Suppressor macrophage treated with lipopolysaccharide for 1 hour (primary cell): ENCODE data around the gene FASN.

Source experiments
- DNase-seq, 3 donors: peaks; one replicate each; pipeline ENCODE4 v3.0.0-alpha.2; 2020 to 2022

FASN gene

DNA sequence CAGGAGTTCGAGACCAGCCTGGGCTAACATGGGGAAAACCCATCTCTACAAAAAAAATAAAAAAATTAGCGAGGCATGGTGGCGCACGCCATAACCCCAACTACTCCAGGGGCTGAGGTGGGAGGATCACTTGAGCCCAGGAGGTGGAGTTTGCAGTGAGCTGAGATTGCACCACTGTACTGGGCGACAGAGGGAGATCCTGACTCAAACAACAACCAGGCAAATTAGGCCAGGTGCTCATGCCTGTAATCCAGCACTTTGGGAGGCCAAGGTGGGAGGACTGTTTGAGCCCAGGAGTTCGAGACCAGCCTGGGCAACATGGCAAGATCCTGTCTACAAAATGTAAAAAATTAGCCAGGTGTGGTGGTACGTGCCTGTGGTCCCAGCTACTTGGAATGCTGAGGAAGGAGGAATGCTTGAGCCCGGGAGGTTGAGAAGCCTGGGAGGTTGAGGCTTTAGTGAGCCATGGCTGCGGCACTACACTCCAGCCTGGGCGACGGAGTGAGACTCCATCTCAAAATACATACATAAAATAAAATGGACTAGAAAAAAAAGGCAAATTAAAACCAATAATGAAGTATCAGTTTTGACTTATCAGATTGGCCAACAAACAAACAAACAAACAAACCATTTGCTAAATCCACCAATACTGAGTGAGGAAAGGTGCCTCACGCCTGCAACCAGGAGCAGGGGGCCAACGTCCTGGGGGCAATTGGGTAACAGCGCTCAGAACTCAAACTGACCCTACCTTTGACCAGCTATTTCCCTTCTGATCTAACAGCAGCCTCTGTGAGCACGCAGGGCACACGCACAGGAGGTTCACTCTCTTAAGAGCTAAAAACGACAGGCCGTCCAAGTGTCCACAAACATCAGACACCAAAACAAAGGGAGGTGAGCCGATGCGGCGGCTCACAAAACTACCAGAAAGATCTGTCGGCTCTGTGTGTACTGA, 19.4 kb upstream of the FASN start:
- no peak for DNase-seq

DNA sequence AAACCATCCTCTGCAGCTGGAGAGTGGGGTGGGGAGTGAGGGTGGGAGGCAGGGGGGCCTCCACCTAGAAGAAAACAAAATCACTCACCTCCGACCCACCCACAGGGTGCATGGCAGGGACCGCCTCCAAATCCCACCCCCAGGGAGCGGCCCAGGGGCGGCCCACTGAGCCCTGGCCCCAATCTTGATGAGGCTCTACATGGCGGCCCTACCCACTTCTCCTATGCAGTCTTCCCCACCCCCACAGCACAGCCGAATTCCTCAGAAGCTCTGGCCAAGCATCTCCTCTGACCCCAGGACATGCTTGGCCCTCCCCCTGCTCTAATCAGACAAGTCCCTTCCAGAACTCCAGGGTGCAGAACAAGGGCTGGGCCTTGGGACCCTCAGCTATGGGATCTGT, 18.2 kb upstream of the FASN start:
- no peak for DNase-seq

DNA sequence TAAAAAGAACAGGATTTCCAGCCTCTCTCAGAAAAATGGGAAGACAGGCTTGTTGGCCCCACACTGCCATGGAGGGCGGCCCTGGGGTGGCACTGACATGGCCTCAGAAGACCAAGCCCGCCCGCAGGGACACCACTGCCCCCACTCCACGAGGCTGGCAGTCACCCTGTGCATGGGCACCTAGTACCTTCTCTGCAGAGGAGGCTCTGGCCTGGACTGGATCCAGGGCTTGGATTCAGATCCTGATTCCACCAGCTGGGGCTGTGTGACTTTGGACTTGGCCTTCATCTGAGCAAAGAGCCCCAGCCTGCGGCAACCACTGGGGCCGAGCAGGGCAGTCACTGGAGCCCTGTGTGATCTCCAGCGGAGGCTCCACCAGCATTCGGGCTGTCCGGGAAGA, 16.8 kb upstream of the FASN start:
- no peak for DNase-seq

DNA sequence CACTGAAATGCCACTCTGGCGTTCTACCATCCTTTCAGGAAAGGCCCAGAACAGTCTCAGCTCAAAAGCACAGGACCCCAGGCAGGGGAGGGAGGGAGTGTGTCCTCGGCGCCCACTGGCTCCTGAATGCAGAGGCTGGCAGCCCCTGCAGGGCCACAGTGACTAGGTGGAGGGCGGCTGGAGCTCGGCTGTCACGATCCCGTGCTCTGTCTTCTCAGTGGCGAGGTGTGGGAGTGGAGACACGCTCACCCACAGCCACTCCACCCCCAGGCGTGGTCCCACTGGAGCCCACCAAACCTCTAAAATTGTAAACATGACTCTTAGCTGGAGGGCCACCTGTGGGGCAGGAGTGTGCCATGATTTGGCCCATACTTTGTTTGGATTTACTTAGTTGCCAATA, 16.4 kb upstream of the FASN start:
- DNase-seq: no peak

DNA sequence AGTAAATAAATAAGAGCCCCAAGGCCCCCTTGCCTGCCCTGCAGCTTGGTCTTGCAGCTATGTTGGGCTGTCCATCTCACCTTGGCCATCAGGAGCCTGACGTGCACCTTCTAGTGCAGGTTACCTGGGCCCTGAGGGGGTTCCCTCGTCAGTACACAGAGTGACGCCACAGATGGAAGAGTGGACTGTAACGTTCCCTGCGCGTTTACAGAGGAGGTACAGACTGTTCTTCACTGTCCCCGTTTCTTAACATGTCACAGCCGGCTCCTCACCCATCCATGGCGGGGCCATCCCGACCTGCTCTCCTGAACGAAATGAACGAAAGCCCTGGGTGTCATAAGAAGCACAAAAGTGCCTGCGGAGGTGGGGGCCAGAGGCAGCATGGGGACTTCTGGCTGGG, 15.9 kb upstream of the FASN start:
- no peak for DNase-seq

DNA sequence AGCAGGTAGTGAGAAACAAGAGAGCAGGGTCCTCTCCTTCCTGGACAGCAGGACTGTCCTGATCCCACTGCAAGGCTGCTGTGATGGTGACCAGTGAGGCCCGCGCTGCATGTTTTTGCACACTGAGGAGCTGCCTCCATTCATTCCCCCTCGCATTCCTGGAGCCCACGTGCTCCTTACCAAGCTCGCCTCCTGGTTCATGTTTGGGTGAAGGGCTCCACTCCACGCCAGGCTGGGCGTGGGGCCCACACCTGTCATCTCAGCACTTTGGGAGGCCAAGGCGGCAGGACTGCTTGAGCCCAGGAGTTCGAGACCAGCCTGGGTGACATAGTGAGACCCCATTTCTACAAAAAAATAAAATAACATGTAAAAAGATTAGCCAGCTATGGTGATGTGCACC, 15.4 kb upstream of the FASN start:
- DNase-seq: no peak

DNA sequence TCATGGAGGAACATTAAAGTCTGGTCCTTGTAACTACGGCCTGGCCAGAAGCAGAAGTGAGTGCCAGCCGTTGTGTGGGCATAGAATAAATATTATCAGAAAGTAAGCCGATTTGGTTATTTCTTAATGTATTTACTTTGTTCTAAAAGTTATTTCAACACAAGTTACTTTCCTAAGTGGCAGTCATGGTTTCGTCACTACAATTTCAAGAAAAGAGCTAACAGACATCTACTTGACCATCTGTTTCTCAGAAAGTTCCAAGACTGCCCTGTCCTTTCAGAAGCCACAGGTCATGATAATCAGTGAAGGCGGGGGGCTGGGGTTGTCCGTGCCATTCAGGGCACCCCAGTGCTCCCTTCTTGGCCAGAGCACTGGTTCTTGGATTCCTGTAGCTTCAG, 14.9 kb upstream of the FASN start:
- DNase-seq: no peak

DNA sequence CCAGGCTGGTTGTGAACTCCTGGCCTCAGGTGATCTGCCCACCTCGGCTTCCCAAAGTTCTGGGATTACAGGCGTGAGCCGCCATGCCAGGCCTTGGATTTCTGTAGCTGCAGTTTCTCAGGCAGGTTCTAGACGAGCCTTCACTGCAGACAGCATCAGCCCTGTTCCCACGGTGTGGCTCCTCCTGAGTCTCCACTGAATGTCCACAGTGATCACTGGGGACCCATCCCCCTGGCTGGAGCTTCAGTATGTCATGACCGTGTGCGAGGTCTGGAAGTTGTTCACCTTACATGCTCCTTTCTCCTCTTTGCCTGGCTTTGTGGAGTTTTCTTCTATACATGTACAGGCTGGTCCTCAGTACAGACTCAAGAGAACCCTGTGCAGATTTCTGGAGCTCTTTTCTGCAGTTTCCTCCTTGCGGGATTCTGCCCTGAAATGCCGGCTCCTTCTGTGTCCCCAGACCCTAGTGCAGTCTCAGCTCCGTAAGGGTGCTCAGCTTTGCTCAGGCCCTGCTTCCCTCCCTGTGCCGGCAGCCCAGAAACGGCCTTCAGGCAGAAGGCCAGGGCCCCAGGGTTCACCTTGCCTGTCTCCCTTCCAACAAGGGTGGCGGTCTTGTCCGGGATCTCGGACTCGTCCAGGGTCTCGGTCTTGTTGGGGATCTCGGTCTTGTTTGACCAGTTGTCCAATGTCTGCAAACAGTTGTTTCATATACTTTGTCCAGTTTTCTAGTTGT, 14.3 kb upstream of the FASN start:
- DNase-seq: no peak

DNA sequence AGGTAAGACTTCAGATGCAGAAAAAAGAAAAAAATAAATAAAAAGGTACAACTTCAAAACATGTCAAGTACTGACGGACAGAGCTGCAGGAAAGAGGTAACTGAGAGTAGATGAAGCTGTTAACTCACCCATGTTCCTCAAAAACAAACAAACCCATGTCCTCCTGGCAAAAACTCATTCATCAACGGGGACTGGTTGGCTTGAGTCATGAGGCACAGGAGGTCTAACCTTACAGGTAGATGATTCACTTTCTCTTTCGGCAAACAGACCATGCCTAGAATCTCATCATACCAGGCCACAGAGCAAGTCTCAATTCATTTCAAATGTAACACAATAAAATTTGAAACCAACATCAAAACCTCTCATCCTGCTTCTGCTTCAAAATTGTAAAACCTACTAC, 12.3 kb upstream of the FASN start:
- DNase-seq: no peak

DNA sequence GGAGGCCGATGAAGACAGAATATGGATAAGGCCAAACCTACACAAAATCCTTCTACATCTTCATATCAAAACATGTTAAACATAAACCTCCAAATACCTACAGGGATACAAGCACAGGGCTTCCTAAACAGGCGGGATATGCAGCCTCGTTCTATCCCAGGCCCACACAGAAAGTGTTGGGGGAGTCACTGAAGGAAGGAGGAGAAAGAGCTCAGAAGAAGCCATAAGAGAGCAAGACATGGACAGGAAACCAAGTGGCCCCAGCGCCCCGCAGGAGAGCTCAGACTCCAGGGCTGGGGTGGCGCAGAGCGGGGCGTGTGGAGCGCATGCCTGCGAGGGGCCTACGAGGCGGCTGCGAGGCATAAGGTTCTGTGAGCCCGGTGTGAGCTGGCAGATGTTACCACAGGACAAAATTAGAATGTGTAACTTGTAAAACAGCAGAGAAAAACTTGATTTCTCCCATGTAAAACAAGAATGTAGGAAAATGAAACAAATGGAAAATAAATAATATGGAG, 11.0 kb upstream of the FASN start:
- DNase-seq: no peak

DNA sequence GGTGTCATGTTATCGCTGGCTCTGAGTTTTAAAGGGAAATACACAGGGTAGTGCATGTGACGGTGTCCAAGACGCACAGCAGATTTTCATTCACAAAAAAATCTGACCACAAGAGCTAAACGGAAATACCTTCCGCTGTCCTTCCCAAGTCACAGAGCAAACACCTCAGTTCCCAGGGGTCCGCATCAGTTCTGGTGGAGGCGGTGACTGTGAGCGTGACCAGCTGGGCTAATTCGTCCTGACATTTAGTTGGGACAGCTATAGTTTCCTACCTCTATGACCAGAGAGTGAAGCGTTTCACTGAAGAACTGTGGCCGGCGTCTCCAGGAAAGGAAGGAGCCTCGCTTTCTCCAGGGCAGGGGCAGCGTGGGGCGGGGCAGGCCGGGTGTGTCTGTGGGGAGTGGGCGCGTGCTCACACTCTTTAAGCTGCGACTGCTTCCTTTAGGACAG, 10.5 kb upstream of the FASN start:
- no peak for DNase-seq

DNA sequence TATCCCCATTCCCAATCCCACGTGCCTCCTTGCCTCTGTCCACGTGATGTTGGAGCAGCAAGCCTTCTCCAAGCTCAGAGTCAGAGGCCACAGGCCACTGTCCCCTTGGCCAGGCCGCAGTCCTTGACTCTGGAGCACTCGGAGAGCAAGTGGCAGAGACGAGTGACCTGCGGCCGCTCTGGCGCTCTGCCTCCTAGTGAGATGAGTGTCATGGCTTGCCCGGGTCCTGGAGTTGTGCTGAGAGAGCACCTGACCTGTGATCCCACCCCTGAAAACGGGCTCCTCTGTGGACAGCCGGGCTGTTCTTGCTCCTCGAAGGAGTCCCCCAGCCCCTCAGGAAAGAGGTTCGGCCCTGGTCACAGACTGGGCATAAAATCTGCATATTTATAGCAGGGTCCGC, 10.0 kb upstream of the FASN start:
- no peak for DNase-seq

DNA sequence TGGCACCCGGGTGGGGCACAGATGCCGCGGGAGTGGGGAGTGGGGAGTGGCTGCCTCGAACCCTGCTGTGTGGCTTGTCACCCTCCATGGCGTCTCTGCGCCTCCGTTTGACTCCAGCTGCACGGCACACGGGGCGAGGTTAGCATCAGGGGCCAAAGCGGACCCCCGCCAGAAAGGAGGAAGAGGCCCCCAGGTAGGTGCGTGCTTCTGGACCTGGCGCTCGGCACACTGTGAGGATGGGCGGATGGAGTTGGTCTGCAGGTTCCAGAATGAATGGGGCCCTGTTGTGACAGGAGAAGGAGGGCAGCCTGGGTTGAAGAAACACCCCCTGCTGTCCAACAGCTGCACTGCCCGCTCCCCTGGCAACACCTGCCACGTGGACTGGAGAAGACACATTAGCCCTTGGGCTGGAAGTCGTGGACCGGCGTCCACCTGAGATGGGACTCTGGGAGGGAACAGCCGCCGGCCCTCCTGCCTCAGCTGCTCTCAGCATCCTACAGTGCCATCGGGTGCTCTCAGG, 9.4 kb upstream of the FASN start:
- peak in 1 of 3 donors; percentile 8 for DNase-seq

DNA sequence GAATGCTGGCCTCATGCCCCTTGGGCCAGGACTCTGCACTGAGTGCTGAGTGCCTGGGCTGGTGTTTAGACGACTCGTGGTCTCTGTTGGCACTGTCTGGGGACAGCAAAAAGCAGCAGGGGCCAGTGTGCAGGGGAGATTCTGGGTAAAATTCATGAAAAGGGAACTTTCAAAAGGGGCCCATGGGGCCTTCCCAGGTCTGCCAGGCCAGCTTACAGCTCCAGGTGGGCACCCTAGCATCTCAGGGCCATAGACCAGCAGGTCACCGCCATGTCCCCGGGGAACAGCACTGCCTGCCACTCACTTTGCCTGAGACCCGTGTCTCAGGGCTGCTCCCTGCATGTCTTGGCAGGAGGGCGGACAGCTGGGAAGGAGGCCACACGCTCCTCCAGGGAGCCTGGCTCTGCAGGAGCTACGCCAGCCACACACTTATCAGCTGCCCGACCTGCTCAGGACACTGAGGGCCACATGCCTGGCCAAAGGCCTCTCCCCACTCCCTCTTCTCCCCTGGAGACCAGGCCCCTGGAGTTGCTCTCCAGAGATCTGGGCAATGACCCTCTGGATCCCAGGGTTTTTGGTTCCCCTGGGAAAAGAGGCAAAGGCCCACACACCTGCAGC, 8.8 kb upstream of the FASN start:
- DNase-seq: peak in 1 of 3 donors; percentile 8

DNA sequence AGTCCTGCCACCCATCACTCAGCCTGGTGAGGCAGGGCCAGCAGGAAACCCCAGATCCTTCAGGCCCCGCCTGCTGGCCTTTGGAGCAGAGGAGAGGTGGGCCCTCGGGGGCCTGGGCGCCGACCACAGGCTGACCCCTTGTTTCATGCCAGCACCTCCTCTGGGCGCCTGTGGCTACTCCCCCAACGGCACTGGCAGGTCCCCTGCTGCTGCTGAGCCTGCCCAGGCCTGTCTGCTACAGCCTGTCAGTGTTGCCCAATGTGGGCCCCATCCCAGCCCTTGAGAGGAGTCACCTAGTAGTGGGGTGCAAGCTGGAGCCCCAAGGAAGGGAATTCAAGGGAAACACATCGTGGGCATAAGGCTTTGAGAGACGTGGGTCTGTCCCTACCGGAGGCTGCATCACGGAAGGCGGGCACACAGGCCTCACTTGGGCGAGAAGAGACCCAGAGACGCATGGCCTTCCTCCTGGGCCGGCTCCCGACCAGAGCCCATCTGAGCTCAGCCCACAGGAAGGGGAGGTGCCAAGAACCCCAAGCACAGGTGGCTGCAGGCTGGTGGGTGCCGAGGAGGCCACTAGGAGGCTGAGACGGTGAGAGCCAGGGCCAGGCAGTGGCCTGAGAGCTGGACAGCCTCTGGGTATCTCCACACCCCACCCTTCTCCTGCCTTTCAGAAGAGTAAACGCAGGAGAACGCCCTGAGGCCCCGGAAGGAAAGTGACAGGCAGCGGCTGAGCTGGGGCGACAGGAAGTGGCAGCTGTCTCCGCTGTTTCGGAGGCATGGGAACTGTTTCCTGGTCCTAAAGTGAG, 8.0 kb upstream of the FASN start:
- DNase-seq: peak; percentile 42 to 63 (median 52)

DNA sequence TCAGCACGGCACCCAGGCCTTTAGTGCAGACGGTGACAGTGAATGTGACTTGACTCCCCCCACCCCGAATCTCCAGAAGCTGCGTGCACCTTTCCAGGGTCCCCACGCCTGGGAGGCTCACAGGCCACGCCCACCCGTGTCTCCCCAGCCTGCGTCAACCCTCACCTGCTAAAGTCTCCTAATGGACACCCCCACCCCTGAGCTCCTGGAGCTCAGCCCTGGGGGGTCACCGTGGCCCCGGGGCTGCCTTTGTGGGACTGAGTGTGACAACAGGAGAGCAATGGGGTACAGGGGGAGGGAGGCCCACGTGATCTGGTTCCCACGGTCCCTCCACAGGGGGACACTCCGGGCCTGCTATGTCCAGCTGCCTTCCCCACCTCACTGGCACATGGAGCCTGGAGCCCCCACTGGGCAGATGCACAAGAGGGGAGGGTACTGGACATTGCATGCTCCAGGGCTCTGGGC, 7.4 kb upstream of the FASN start:
- no peak for DNase-seq

DNA sequence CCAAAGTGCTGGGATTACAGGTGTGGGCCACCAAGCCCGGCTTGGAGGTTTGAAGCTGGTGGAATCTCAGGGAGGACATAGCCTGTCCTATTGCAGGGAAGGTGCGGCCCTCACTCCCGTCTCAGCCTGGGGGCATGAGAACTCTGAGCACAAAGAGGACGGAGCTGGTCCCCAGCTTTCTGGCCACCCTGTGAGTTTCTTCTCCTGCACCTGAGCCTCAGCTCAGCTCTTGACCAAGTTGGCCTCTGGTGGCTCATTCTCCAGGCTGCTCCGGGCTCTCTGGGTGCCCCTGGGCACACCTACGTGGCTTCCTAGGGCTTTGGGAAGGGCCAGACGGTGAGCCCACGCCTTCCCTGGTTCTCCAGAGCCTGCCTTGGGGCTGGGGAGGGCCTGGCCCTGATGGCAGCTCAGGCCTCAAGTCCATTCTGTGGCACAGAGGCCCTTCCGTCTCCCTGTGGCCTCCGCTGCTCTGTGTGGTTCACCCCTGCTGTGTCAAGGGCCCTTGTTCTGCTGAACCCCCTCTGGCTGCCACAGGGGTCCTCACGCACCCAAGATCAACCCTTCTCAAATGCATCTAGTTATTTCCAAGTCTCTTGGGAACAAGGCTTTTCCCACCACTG, 6.9 kb upstream of the FASN start:
- no peak for DNase-seq

DNA sequence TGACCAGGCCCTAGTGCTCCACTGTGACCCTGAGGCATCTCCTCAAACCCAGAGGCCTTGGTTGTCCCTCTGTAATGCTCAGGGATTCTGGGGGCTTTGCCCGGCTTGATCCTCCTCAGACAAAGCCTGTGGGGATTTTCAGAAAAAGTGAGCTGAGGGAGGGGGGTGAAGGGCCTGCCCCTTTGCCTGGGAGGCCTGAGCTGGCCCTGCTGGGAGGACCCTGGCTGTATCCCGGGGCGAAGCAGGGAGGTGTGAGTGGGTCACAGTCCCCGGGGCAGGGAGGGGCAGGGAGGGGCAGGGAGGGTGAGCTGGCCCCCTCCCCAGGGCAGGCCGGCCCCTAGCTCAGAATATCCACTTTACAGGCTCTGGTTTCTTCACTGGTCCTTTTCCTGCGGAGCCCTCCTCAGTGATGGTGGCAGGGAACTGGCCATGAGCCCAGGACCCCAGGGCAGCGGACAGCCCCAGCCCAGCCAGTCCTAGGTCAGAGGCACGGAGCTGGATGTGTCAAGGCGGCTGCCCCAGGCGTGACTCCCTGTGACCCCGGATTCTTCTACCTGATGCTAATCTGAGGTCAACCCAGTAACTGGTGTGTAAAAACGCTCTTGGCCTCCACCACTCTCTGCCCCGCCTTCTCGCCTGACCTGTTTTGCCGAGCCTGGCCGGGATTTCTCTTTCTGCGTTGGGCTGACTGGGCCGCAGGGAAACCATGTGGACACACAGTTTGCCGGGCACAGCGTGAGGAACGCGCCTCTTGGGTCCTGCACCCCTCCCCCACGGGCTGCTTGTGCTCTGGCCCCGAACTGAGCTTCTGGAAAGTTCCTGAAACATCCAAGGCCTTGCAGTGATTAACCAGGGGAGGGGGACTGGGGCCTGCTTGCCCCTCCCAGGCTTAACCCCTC, 5.8 kb upstream of the FASN start:
- no peak for DNase-seq

DNA sequence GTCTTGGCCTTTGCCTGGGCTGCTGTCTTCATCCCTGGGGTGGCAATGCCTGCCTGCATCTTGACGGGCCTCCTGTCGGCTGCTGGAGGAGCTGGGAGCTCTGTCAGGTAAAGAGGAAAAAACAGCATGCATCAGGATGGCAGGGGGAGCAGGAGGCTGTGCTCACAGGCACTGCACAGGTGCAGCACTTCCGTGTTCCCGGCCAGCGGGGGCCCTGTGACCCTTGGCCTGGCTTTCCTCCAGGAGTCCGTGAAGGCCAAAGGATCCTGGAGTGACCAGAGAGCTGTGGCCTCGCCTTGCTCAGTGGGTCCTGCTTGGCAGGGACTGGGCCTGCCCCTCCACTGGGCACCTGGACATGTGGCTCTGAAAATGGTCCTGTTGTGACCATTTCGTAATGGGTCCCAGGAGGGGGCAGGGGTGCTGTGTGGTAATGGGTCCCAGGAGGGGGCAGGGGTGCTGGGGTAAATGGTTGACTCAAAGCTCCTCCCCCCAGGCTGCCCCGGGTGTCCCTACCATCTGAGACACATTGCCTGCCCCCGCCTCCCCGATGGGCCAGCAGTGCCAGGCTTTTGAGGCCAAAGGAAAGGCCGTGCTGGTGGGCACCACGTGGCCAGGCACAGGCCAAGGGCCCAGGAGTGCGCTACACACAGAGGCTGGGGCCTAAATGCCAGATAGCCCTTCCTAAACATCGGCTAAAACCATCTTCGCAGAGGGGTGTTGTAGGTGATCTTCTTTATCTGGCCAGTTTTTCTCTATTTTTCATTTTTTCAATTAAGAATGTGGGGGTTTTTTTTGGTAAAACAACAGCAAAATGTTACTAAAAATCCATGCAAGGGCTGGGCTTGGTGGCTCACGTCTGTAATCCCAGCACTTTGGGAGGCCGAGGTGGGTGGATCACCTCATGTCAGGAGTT, 4.0 kb upstream of the FASN start:
- DNase-seq: no peak

DNA sequence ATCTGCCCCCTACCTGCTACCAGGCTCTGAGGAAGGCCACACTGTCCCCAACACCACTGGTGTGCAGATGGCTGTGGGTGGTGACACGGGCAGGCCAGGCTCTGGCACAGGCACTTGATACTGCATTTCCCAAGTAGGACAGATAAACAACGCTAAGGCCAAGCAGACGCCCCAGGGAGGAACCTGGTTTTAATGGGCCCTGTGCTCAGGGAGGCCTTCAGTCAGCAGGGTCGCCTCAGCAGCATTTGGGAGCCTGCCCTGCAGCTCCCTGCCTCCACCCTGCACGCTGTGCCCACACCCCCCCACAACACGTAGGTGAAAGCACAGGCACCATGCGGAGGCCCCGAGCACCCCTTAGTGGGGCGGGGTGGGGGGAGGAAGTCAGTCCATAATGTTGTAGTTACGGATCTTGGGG, 3.3 kb upstream of the FASN start:
- no peak for DNase-seq
